B cell (primary cell): ENCODE data around the gene VKORC1. TPM values are rescaled to one million over a fixed set of nuclear protein-coding genes. Genes with fewer than 3 reads are reported as not detected.

ENCODE experiments used
- ATAC-seq: fragments of 200-7000 bp; cut with Tn5 transposase; one replicate; pipeline ENCODE4 v1.10.0; 2021; ENCODE audit warnings: low read depth, mild to moderate bottlenecking, moderate number of reproducible peaks, moderate library complexity
- CTCF ChIA-PET: fragments of 350-600 bp; sonication (Branson Sonifier 250); formaldehyde crosslinking; loops from one replicate; lab custom pipeline; 2021; ENCODE audit warnings: antibody characterized with exemption, inconsistent platforms; lab: Charles Lee
- POLR2A ChIA-PET: fragments of 350-600 bp; sonication (Branson Sonifier 250); formaldehyde crosslinking; loops from one replicate; lab custom pipeline; 2021; ENCODE audit warnings: antibody characterized with exemption; lab: Charles Lee
- DNase-seq: peaks from one replicate; pipeline ENCODE4 v3.0.0; 2013
- H2AFZ ChIP-seq: 2 replicates; pipeline ENCODE4 v1.6.1; 2012; ENCODE audit warnings: mild to moderate bottlenecking, low read depth, low read length; ENCODE audit not compliant: insufficient read depth, poor library complexity, severe bottlenecking
- H3K27ac ChIP-seq, 2 donors: 1 replicate in 1 of 2; 2 replicates in 1 of 2; pipeline ENCODE4 v1.5.1; 2012 to 2013; ENCODE audit warnings: low read length in 2 of 2, mild to moderate bottlenecking in 2 of 2, moderate library complexity in 1 of 2
- H3K27me3 ChIP-seq, 4 experiments: fragments of 200-600 bp in 1 of 4; sonication (generic) in 1 of 4; replicated peaks in 1 of 4; 1 replicate in 2 of 4; 2 replicates in 2 of 4; pipeline versions ENCODE4 v1.6.1 to v1.7.0; 2013 to 2016; ENCODE audit warnings: low read length in 3 of 4, mild to moderate bottlenecking in 2 of 4, mixed read lengths in 1 of 4, moderate library complexity in 1 of 4; ENCODE audit not compliant: insufficient read depth in 4 of 4, control insufficient read depth in 3 of 4; ENCODE audit errors: control extremely low read depth in 1 of 4
- H3K36me3 ChIP-seq, 2 experiments: replicated peaks in 1 of 2; 1 replicate in 1 of 2; 2 replicates in 1 of 2; pipeline versions ENCODE4 v1.6.1 to v1.7.1; 2013; ENCODE audit warnings: low read length in 1 of 2; ENCODE audit not compliant: insufficient read depth in 2 of 2, control insufficient read depth in 1 of 2; ENCODE audit errors: control extremely low read depth in 1 of 2, extremely low read depth in 1 of 2
- H3K4me1 ChIP-seq, 2 donors: fragments of 200-600 bp in 1 of 2; sonication (generic) in 1 of 2; 1 replicate in 1 of 2; 2 replicates in 1 of 2; pipeline versions ENCODE4 v1.5.1 to v1.6.1; 2013 to 2017; ENCODE audit warnings: low read length in 2 of 2; ENCODE audit not compliant: control insufficient read depth in 2 of 2, insufficient read depth in 2 of 2
- H3K4me2 ChIP-seq: replicated peaks from 2 replicates; pipeline ENCODE3; 2012; ENCODE audit warnings: mild to moderate bottlenecking, low read depth, low read length; ENCODE audit not compliant: poor library complexity, severe bottlenecking
- H3K4me3 ChIP-seq, 5 experiments: fragments of 200-600 bp in 1 of 5; sonication (generic) in 1 of 5; 1 replicate in 3 of 5; 2 replicates in 2 of 5; pipeline versions ENCODE4 v1.5.1 to v1.7.0; 2011 to 2016; ENCODE audit warnings: low read length in 4 of 5, mild to moderate bottlenecking in 4 of 5, low read depth in 2 of 5, control low read depth in 1 of 5, moderate library complexity in 1 of 5; ENCODE audit not compliant: insufficient read depth in 1 of 5; ENCODE audit errors: control extremely low read depth in 1 of 5, extremely low read depth in 1 of 5
- H3K79me2 ChIP-seq: fragments of 200-600 bp; sonication (generic); one replicate; pipeline ENCODE4 v1.6.0; 2016; ENCODE audit warnings: low read length; ENCODE audit not compliant: control insufficient read depth, insufficient read depth
- H3K9ac ChIP-seq: fragments of 200-600 bp; sonication (generic); 2 replicates; pipeline ENCODE4 v1.6.1; 2017; ENCODE audit warnings: mild to moderate bottlenecking, low read length, moderate library complexity
- H3K9me3 ChIP-seq, 3 donors: one replicate each; pipeline versions ENCODE4 v1.6.1 to v1.7.1; 2013; ENCODE audit warnings: low read length in 2 of 3; ENCODE audit not compliant: control insufficient read depth in 2 of 3, insufficient read depth in 1 of 3; ENCODE audit errors: control extremely low read depth in 1 of 3
- H4K20me1 ChIP-seq: 2 replicates; pipeline ENCODE4 v1.6.0; 2012; ENCODE audit warnings: mild to moderate bottlenecking, low read length; ENCODE audit not compliant: insufficient read depth, control insufficient read depth, poor library complexity, severe bottlenecking
- H3K27ac Mint-ChIP-seq: one replicate; pipeline ENCODE4 v1.8.0; 2021; ENCODE audit warnings: mixed read lengths
- H3K27me3 Mint-ChIP-seq: one replicate; pipeline ENCODE4 v1.8.0; 2021; ENCODE audit warnings: mixed read lengths
- H3K4me1 Mint-ChIP-seq: one replicate; pipeline ENCODE4 v1.8.0; 2021; ENCODE audit warnings: mixed read lengths
- H3K4me3 Mint-ChIP-seq: one replicate; pipeline ENCODE4 v1.8.0; 2021; ENCODE audit warnings: mixed read lengths
- H3K9me3 Mint-ChIP-seq: one replicate; pipeline ENCODE4 v1.8.0; 2022; ENCODE audit warnings: mixed read lengths; ENCODE audit not compliant: insufficient read depth
- EZH2 ChIP-seq: IDR thresholded peaks from 2 replicates; pipeline ENCODE4 v1.6.1; 2012; ENCODE audit warnings: borderline replicate concordance, low read depth, mild to moderate bottlenecking, moderate library complexity, low read length; ENCODE audit not compliant: insufficient read depth, poor library complexity, severe bottlenecking
- WGBS: methylation state at CpG from one replicate; pipeline ENCODE4 v1.1.5; 2013; ENCODE audit warnings: missing lambda C conversion rate; ENCODE audit not compliant: insufficient coverage; 5-methylcytosine and 5-hydroxymethylcytosine counted together
- intact Hi-C: fragments of 100-400 bp; cut with micrococcal nuclease; formaldehyde crosslinking; loops from one replicate; pipeline ENCODE4 v1.10.0; 2022
- polyA plus RNA-seq: library from polyadenylated mRNA; depleted of rRNA; stranded (reverse); fragments of >200 nt; gene quantifications from 2 replicates; pipeline ENCODE4 v1.2.3, GENCODE V29; 2012
- total RNA-seq, 2 donors: library from RNA; stranded (reverse); fragments of 120-200 nt in 1 of 2; gene quantifications; 1 replicate in 1 of 2; 2 replicates in 1 of 2; pipeline versions ENCODE4 v1.2.3 to v1.2.4, GENCODE V29; 2013 to 2022
- TF ChIP-seq, protein P1 (sequence below): fragments of 200-600 bp; IDR thresholded peaks from one replicate; pipeline ENCODE4 v1.8.0; 2022; ENCODE audit warnings: antibody characterized with exemption, mild to moderate bottlenecking

VKORC1 gene
- total and polyA plus RNA-seq, 2 donors (not counting 1 experiment from before 2014, with no cell fraction given) = 31.8 to 45.7 TPM

DNA sequence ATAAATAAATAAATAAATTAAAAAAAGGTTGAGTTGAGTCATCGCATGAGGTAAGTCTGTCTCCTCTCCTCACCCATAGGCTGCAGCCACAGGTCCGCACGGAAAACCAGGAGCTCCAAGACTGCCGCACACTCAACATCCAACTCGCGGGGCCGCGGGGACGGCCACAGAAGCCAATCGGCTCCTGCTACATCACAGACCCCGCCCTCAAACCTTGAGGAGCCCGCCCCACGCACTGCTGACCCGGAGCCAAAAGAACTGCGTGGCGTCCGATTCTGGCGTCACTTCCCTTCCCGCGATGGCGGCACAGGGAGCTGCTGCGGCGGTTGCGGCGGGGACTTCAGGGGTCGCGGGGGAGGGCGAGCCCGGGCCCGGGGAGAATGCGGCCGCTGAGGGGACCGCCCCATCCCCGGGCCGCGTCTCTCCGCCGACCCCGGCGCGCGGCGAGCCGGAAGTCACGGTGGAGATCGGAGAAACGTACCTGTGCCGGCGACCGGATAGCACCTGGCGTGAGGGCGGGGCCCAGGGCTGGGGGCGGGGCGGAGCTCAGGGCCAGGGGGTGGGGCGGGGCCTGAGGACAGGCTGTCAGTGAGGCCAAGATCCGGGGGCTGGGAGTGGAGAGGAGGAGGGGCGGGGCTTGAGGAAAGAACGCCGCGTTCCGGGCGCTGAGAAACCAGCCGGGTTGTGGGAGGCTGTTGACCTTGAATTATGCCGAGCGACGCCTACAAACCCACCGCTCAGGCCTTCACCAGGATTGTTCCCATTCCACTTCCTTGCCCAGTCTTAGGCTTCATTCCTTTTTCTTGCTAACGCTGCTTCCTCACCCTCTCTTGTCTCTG, 23.0 kb upstream of the VKORC1 start, which contains the start of gene KAT8:
Gene KAT8, plus strand, starts transcription at position 281 of the 839 bp plus-strand sequence. Its CDS starts 18 bp downstream, at position 299.
- H3K27me3 Mint-ChIP-seq = no peaks in the 10 kb centered on the region
- peak within 1 kb of the TSS; percentile 96 for H3K27ac Mint-ChIP-seq
- H3K4me3 ChIP-seq = peak within 1 kb of the TSS; percentile 49 to 83 (median 66)
- WGBS = under 1% methylated on average over 62 of the region's 68 CpGs
- peaks cover 44% of the 10 kb centered on the region for H3K79me2 ChIP-seq
- TF ChIP-seq, protein P1, sequence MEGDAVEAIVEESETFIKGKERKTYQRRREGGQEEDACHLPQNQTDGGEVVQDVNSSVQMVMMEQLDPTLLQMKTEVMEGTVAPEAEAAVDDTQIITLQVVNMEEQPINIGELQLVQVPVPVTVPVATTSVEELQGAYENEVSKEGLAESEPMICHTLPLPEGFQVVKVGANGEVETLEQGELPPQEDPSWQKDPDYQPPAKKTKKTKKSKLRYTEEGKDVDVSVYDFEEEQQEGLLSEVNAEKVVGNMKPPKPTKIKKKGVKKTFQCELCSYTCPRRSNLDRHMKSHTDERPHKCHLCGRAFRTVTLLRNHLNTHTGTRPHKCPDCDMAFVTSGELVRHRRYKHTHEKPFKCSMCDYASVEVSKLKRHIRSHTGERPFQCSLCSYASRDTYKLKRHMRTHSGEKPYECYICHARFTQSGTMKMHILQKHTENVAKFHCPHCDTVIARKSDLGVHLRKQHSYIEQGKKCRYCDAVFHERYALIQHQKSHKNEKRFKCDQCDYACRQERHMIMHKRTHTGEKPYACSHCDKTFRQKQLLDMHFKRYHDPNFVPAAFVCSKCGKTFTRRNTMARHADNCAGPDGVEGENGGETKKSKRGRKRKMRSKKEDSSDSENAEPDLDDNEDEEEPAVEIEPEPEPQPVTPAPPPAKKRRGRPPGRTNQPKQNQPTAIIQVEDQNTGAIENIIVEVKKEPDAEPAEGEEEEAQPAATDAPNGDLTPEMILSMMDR = no peak
- no peak for TF ChIP-seq EZH2
- H3K4me1 Mint-ChIP-seq = peaks cover 15% of the 10 kb centered on the region
- intact Hi-C loops = loop anchor here (1.0 kb wide), 3 partner anchors 23 to 43 kb away; partner anchors contain the start of genes VKORC1, ZNF646 and ZNF668
- ChIA-PET POLR2A (interaction anchor here (0.6 to 3.6 kb wide), 13 partner anchors 10 to 1473 kb away, joined by 3 to 36 read pairs (median 5); partner anchors contain the start of genes FBXL19, FUS, PYCARD and STX4), CTCF (interaction anchor here (0.6 to 3.3 kb wide), 10 partner anchors 10 to 325 kb away, joined by 3 to 24 read pairs (median 4); partner anchors contain the start of genes BCKDK, FUS, HSD3B7 and ZNF646)
- no peaks in the 10 kb centered on the region for H3K9me3 ChIP-seq
- H3K27ac ChIP-seq = peak within 1 kb of the TSS; percentile 72 to 95
- H2AFZ ChIP-seq = peak within 1 kb of the TSS; percentile 80
- H4K20me1 ChIP-seq = peaks cover 26% of the 10 kb centered on the region
- peaks cover 7 to 33% of the 10 kb centered on the region in 2 experiments for H3K36me3 ChIP-seq
- H3K27me3 ChIP-seq = no peaks in the 10 kb centered on the region
- H3K4me1 ChIP-seq = peaks cover 10 to 20% of the 10 kb centered on the region in 2 donors
- DNase-seq = peak; percentile 98
- peak within 1 kb of the TSS; percentile 92 for H3K9ac ChIP-seq
- peak within 1 kb of the TSS; percentile 92 for H3K4me3 Mint-ChIP-seq
- H3K9me3 Mint-ChIP-seq = no peaks in the 10 kb centered on the region
- peak within 1 kb of the TSS; percentile 72 for H3K4me2 ChIP-seq
- ATAC-seq = peak; percentile 94
